Heart right ventricle (tissue), 16 donors: ENCODE measurements around the gene DBNDD2. TPM values are rescaled to one million over a fixed set of nuclear protein-coding genes. Genes with fewer than 3 reads are reported as not detected.

Experiments used
- ATAC-seq, 8 donors: fragments of 200-7000 bp; cut with Tn5 transposase; one replicate each; pipeline ENCODE4 v1.9.1; 2020; ENCODE audit warnings: mild to moderate bottlenecking in 8 of 8, moderate library complexity in 8 of 8, moderate number of reproducible peaks in 1 of 8
- DNase-seq, 2 donors: peaks; one replicate each; pipeline ENCODE4 v3.0.0-alpha.2; 2020
- H3K27ac ChIP-seq, 10 donors: fragments of 200-600 bp; sonication (generic) in 2 of 10; one replicate each; pipeline versions ENCODE4 v1.5.0 to v1.8.0; 2020 to 2022; ENCODE audit warnings: mild to moderate bottlenecking in 3 of 10
- H3K27me3 ChIP-seq, 7 donors: fragments of 200-600 bp; one replicate each; pipeline ENCODE4 v1.8.0; 2021 to 2022; ENCODE audit warnings: mild to moderate bottlenecking in 2 of 7
- H3K36me3 ChIP-seq, 9 donors: fragments of 200-600 bp; sonication (generic) in 1 of 9; one replicate each; pipeline versions ENCODE4 v1.5.0 to v1.8.0; 2020 to 2022; ENCODE audit warnings: mild to moderate bottlenecking in 2 of 9
- H3K4me1 ChIP-seq, 9 donors: fragments of 200-600 bp; sonication (generic) in 1 of 9; one replicate each; pipeline versions ENCODE4 v1.5.0 to v1.8.0; 2020 to 2022; ENCODE audit warnings: mild to moderate bottlenecking in 4 of 9
- H3K4me3 ChIP-seq, 10 donors: fragments of 200-600 bp; sonication (generic) in 2 of 10; one replicate each; pipeline versions ENCODE4 v1.5.0 to v1.8.0; 2020 to 2022; ENCODE audit warnings: mild to moderate bottlenecking in 7 of 10, moderate library complexity in 2 of 10
- H3K9me3 ChIP-seq, 11 donors: fragments of 200-600 bp in 10 of 11; sonication (generic) in 2 of 11; one replicate each; pipeline versions ENCODE4 v1.5.0 to v1.8.0; 2013 to 2022; ENCODE audit warnings: mild to moderate bottlenecking in 2 of 11, control low read depth in 1 of 11, moderate library complexity in 1 of 11
- WGBS, 2 donors: extraction: QIAGEN DNeasy Blood & Tissue Kit; methylation state at CpG; one replicate each; pipeline ENCODE4 v1.1.7; 2013; ENCODE audit warnings: inconsistent platforms in 1 of 2; 5-methylcytosine and 5-hydroxymethylcytosine counted together
- intact Hi-C, 10 donors: fragments of 100-400 bp; cut with DNase I; formaldehyde crosslinking; loops; one replicate each; pipeline versions ENCODE4 v1.11.1 to v1.14.2; 2022
- polyA plus RNA-seq, 2 donors: library from polyadenylated mRNA; stranded (reverse); fragments of 200-250 nt; gene quantifications; one replicate each; pipeline ENCODE4 v1.2.3, GENCODE V29; 2013
- total RNA-seq, 10 donors: library from RNA; stranded (reverse); fragmentation: NEBNext Ultra II Directional in 3 of 10; extraction: Animal tissue kit (Norgen Biotek cat#: 25700) in 3 of 10; gene quantifications; one replicate each; pipeline versions ENCODE4 v1.2.1 to v1.2.4, GENCODE V29; 2021 to 2023
- TF ChIP-seq, protein P1 (sequence below), 9 donors: fragments of 200-600 bp; sonication (generic) in 2 of 9; IDR thresholded peaks; one replicate each; pipeline versions ENCODE4 v1.5.0 to v1.8.0; 2021 to 2022; ENCODE audit warnings: antibody characterized with exemption in 9 of 9, mild to moderate bottlenecking in 5 of 9, moderate library complexity in 1 of 9
- donor health status: Arrhythmogenic right ventricular cardiomyopathy.
- donor health status: ischemic (EF 13 %, LVEDD 7.1; RV severe dilation, severe dysfunction).
- donor health status: healthy with polysubstance abuse.
- donor health status: DM: no; HTN: yes; CAD: no.
- donor health status: DM: no; HTN: no; CAD: no.
- donor health status: ischemic (EF 25% LVEDD 6.9; RV normal size, moderate dysfunction).
- donor health status: ischemic (EF 25% LVEDD 5.7; RV mildly dilated, moderate dysfunction).
- donor health status: healthy.
- donor health status: DM: yes; HTN: yes; CAD: no.
- donor health status: Ischemic cardiomyopathy.
- donor health status: ischemic (EF 35%, LVEDD 5.7; RV mildly dilated, moderate dysfunction).
- donor health status: nonischemic (EF 11% LVEDD 7.7; RV severe dilation, severe dysfunction).
- donor health status: DM: yes; HTN: yes; CAD: no.
- donor health status: PGD.
- donor health status: ischemic (EF 29% LVEDD 5.4; RV normal size, mild dysfunction).
- donor health status: nonischemic (EF 23%, LVEDD 6.1; RV moderate dilation, normal function).

The DBNDD2 gene
- total and polyA plus RNA-seq, 12 donors, result 284 to 676 (median 343) TPM

DNA sequence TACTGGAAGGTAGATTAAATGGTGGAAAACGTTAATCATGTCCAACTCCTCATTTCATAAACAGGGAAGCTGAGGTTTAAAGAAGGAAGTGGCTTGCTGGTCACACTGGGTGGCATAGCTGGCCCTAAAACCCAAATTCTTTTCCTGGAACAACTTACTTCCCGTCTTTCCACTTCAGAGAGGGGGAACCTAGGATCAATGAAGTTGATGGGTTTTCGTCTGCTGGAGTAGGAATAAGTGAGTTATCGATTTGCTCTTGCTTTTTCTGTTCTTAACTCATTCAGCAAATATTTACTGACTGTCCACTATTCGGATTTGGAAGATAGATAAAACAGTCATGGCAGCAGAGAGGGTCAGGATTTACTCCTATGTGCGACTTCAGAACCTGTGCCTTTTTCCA is 46.3 kb upstream of the DBNDD2 start:
- Histone ChIP-seq H3K9me3 (no peaks in the 10 kb centered on the region), H3K4me1 (peaks cover 10 to 79% (median 46%) of the 10 kb centered on the region in 9 donors), H3K4me3 (peak overlapping the region in 1 of 10 donors; percentile 69), H3K27me3 (no peaks in the 10 kb centered on the region), H3K27ac (peak overlapping the region in 6 of 10 donors; percentile 2 to 97 (median 94)), H3K36me3 (peaks cover 0 to 22% (median 9%) of the 10 kb centered on the region in 9 donors)
- 82% methylated on average over 6 of the region's 6 CpGs for WGBS, 2 donors
- no peak for ATAC-seq
- TF ChIP-seq, protein P1, sequence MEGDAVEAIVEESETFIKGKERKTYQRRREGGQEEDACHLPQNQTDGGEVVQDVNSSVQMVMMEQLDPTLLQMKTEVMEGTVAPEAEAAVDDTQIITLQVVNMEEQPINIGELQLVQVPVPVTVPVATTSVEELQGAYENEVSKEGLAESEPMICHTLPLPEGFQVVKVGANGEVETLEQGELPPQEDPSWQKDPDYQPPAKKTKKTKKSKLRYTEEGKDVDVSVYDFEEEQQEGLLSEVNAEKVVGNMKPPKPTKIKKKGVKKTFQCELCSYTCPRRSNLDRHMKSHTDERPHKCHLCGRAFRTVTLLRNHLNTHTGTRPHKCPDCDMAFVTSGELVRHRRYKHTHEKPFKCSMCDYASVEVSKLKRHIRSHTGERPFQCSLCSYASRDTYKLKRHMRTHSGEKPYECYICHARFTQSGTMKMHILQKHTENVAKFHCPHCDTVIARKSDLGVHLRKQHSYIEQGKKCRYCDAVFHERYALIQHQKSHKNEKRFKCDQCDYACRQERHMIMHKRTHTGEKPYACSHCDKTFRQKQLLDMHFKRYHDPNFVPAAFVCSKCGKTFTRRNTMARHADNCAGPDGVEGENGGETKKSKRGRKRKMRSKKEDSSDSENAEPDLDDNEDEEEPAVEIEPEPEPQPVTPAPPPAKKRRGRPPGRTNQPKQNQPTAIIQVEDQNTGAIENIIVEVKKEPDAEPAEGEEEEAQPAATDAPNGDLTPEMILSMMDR (IDR thresholded peaks at IDR 0.05), result no peak
- no peak for DNase-seq
- intact Hi-C loops, result loop anchor here in 4 of 10 donors (2.0 to 5.0 kb wide), 4 partner anchors 39 to 75 kb away; partner anchors contain the start of gene PIGT (in 1 of the 4)

GRCh38 chr20:45362804-45363610 is 45.1 kb upstream of the DBNDD2 start, which contains the start of gene SYS1:
TSS of gene SYS1 (plus strand) at chr20:45363156. CDS start at chr20:45363532, 376 bp downstream.
- TF ChIP-seq, protein P1 (IDR thresholded peaks at IDR 0.05), result peak; percentile 75 to 95 (median 93)
- intact Hi-C loops, result loop anchor here in 4 of 10 donors (1.0 to 5.0 kb wide), 5 partner anchors 41 to 74 kb away; partner anchors contain the start of gene PIGT (in 1 of the 4)
- ATAC-seq (peak; percentile 92 to 96 (median 94)), DNase-seq (peak; percentile 99)
- peaks cover 0 to 34% (median 17%) of the 10 kb centered on the region in 9 donors for H3K36me3 ChIP-seq
- H3K9me3 ChIP-seq, result no peaks in the 10 kb centered on the region
- peaks cover 10 to 79% (median 37%) of the 10 kb centered on the region in 9 donors for H3K4me1 ChIP-seq
- WGBS, 2 donors, result 0% methylated on average over 55 of the region's 55 CpGs
- H3K27me3 ChIP-seq, result no peaks in the 10 kb centered on the region
- H3K27ac ChIP-seq, result peak within 1 kb of the TSS; percentile 86 to 97 (median 96)
- H3K4me3 ChIP-seq, result peak within 1 kb of the TSS; percentile 60 to 84 (median 70)

- WGBS, 2 donors, result 25% methylated on average over 23 of the region's 23 CpGs
- H3K27me3 ChIP-seq, result no peaks in the 10 kb centered on the region
- peak overlapping the region; percentile 86 to 97 (median 96) for H3K27ac ChIP-seq
- DNase-seq (no peak), ATAC-seq (no peak)
- H3K4me3 ChIP-seq, result peak overlapping the region; percentile 60 to 84 (median 70)
- TF ChIP-seq, protein P1 (IDR thresholded peaks at IDR 0.05), result no peak
- intact Hi-C loops, result loop anchor here in 4 of 10 donors (1.0 to 5.0 kb wide), 5 partner anchors 42 to 73 kb away; partner anchors contain the start of gene PIGT (in 1 of the 4)
- no peaks in the 10 kb centered on the region for H3K9me3 ChIP-seq
- H3K36me3 ChIP-seq, result peaks cover 0 to 43% (median 18%) of the 10 kb centered on the region in 9 donors
- peaks cover 2 to 79% (median 30%) of the 10 kb centered on the region in 9 donors for H3K4me1 ChIP-seq
These were observed 44.2 kb upstream of the DBNDD2 start for GRCh38 chr20:45363611-45364492.
